Transverse colon (tissue), 4 donors: Measurements from ENCODE around the gene EPHA5. TPM values are rescaled to one million over a fixed set of nuclear protein-coding genes. Genes with fewer than 3 reads are reported as not detected.

ENCODE experiments used
- DNase-seq: peaks from one replicate; pipeline ENCODE4 v3.0.0-alpha.2; 2019
- H3K27ac ChIP-seq, 4 donors: fragments of 200-600 bp; sonication (generic); 2 replicates each; pipeline ENCODE4 v1.5.1; 2016 to 2018; ENCODE audit warnings: inconsistent platforms in 4 of 4
- H3K27me3 ChIP-seq: fragments of 200-600 bp; sonication (generic); 2 replicates; pipeline ENCODE4 v1.5.1; 2017; ENCODE audit warnings: inconsistent platforms
- H3K36me3 ChIP-seq, 4 donors: fragments of 200-600 bp; sonication (generic); 2 replicates each; pipeline ENCODE4 v1.5.1; 2017 to 2019; ENCODE audit warnings: inconsistent platforms in 4 of 4
- H3K4me1 ChIP-seq, 4 donors: fragments of 200-600 bp; sonication (generic); 2 replicates each; pipeline ENCODE4 v1.5.1; 2017 to 2020; ENCODE audit warnings: inconsistent platforms in 4 of 4
- H3K4me3 ChIP-seq, 4 donors: fragments of 200-600 bp; sonication (generic); 1 replicate in 1 of 4; 2 replicates in 3 of 4; pipeline versions ENCODE4 v1.5.1 to v1.6.1; 2017 to 2019; ENCODE audit warnings: inconsistent platforms in 4 of 4
- H3K9me3 ChIP-seq, 2 donors: fragments of 200-600 bp; sonication (generic); 2 replicates each; pipeline ENCODE4 v1.5.1; 2017 to 2019; ENCODE audit warnings: inconsistent platforms in 2 of 2
- CTCF ChIP-seq, 5 experiments: fragments of 200-600 bp in 3 of 5; fragments of 450-650 bp in 2 of 5; sonication (generic) in 3 of 5; IDR thresholded peaks; 1 replicate in 2 of 5; 2 replicates in 3 of 5; pipeline ENCODE4 v1.5.1; 2016 to 2017; ENCODE audit warnings: antibody characterized with exemption in 5 of 5, inconsistent platforms in 3 of 5, mild to moderate bottlenecking in 2 of 5, moderate library complexity in 1 of 5
- EP300 ChIP-seq: sonication (generic); formaldehyde crosslinking; IDR thresholded peaks from one replicate; pipeline ENCODE4 v1.6.1; 2017; ENCODE audit warnings: antibody characterized with exemption, low read depth
- POLR2A ChIP-seq: fragments of 450-650 bp; IDR thresholded peaks from one replicate; pipeline ENCODE4 v1.6.1; 2016; ENCODE audit warnings: antibody characterized with exemption, mild to moderate bottlenecking, moderate library complexity
- POLR2AphosphoS5 ChIP-seq, 3 donors: sonication (generic); formaldehyde crosslinking; IDR thresholded peaks; one replicate each; pipeline ENCODE4 v1.6.1; 2016; ENCODE audit warnings: antibody characterized with exemption in 3 of 3
- WGBS, 2 donors: methylation state at CpG; one replicate each; pipeline ENCODE4 v1.1.5; 2018; ENCODE audit warnings: low coverage in 1 of 2; 5-methylcytosine and 5-hydroxymethylcytosine counted together
- in situ Hi-C, 4 donors: fragments of 200-750 bp; cut with MboI; loops; one replicate each; pipeline versions ENCODE4 v1.15.0 to v1.15.1; 2017; ENCODE audit warnings: low sequenced_read_pairs in 3 of 4, low pct_ligation_motif_present in 1 of 4, low pct_unique_long_range_greater_than_20kb in 1 of 4
- intact Hi-C: fragments of 100-400 bp; cut with DNase I; formaldehyde crosslinking; loops from one replicate; pipeline ENCODE4 v1.15.1; 2023; ENCODE audit warnings: low total_unique reads
- total RNA-seq, 4 donors: library from RNA; depleted of rRNA; stranded (reverse); fragments of >200 nt; gene quantifications; one replicate each; pipeline ENCODE4 v1.1.0, GENCODE V29; 2016

Gene EPHA5
- total RNA-seq, 4 donors from 2014 or later = 0.14 to 0.60 (median 0.32) TPM; not detected in 1

DNA sequence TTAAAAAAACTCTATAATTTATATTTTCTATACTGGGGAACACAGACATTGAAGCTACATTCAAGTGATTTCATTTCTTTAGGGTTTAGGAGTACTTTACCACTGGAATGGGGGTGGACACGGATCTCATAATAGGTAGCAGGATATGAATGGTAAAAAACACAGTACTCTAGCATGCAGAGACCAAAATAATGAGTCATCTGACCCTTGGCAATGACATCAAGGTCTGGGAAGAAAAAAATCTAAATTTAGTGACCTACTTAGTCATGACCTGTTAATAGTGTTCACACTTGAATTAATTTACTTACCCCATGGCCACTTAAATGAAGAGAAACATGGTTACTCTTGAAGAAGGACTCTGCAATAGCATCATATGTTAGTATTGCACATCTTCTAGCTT, 187.9 kb downstream of the EPHA5 start:
- no peaks in the 10 kb centered on the region for H3K36me3 ChIP-seq
- no peak overlapping the region for H3K27ac ChIP-seq
- in situ Hi-C loops (no loop called here), intact Hi-C loops (no loop called here)
- TF ChIP-seq EP300 (no peak), POLR2A (no peak), CTCF (IDR thresholded peaks at IDR 0.05) (no peak), POLR2AphosphoS5 (IDR thresholded peaks at IDR 0.05) (no peak)
- no peaks in the 10 kb centered on the region for H3K4me1 ChIP-seq
- no peaks in the 10 kb centered on the region for H3K9me3 ChIP-seq
- no peak for DNase-seq
- WGBS, 2 donors = 66 to 89% methylated on average over 1 of the region's 1 CpG
- H3K27me3 ChIP-seq = no peaks in the 10 kb centered on the region
- H3K4me3 ChIP-seq = no peak overlapping the region

DNA sequence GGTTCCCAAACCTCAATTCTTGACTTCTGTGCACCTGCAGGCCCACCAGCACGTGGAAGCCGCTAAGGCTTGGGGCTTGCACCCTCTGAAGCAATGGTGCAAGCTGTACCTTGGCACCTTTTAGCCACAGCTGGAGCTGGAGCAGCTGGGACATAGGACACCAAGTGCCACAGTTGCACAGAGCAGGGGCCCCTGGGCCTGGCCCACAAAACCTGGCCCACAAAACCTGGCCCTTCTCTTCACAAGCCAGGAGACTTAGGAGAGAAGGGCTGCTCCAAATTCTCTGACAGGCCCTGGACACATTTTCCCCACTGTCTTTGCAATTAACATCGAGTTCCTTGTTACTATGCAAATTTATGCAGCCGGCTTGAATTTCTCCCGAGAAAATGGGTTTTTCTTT, 197.8 kb downstream of the EPHA5 start:
- TF ChIP-seq POLR2A = no peak
- TF ChIP-seq POLR2AphosphoS5 (IDR thresholded peaks at IDR 0.05) = no peak
- TF ChIP-seq EP300 = no peak
- TF ChIP-seq CTCF (IDR thresholded peaks at IDR 0.05) = no peak

GRCh38 chr4:65467068-65467680, 203.1 kb downstream of the EPHA5 start:
- no peak for DNase-seq
- H3K27me3 ChIP-seq = no peaks in the 10 kb centered on the region
- no peaks in the 10 kb centered on the region for H3K9me3 ChIP-seq
- in situ Hi-C loops (no loop called here), intact Hi-C loops (no loop called here)
- 17 to 67% methylated on average over 1 of the region's 1 CpG for WGBS, 2 donors
- H3K36me3 ChIP-seq = no peaks in the 10 kb centered on the region
- no peak overlapping the region for H3K27ac ChIP-seq
- H3K4me1 ChIP-seq = no peaks in the 10 kb centered on the region
- H3K4me3 ChIP-seq = no peak overlapping the region
- no peak for TF ChIP-seq CTCF (IDR thresholded peaks at IDR 0.05)
- no peak for TF ChIP-seq POLR2A
- no peak for TF ChIP-seq EP300
- TF ChIP-seq POLR2AphosphoS5 (IDR thresholded peaks at IDR 0.05) = no peak

More for the DNA sequence above, 197.8 kb downstream of the EPHA5 start:
- H3K4me3 ChIP-seq = no peak overlapping the region
- H3K27ac ChIP-seq = no peak overlapping the region
- WGBS, 2 donors = 80 to 100% methylated on average over 1 to 5 of the region's 5 CpGs
- no peaks in the 10 kb centered on the region for H3K9me3 ChIP-seq
- no peaks in the 10 kb centered on the region for H3K36me3 ChIP-seq
- DNase-seq = no peak
- H3K27me3 ChIP-seq = no peaks in the 10 kb centered on the region
- intact Hi-C loops = no loop called here
- H3K4me1 ChIP-seq = no peaks in the 10 kb centered on the region
- in situ Hi-C loops = no loop called here

DNA sequence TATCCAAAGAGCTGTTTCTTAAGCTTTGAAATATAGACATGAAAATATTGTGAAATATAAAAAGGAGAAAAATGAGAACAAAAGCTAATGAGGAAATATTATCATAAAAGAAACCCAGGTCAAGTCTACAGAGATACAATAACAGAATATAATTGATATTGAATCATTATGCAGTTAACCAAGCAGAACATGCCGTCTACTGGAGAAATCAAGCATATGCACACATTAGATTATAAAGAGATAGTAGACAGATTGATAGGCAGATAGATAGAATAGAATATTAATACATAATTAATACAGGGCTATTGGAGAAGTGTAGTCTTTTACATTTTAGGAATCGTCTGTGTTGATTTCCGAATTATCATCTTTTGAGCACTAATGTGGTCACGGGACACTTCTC, 208.5 kb downstream of the EPHA5 start:
- H3K36me3 ChIP-seq = no peaks in the 10 kb centered on the region
- no peak for DNase-seq
- TF ChIP-seq EP300 = no peak
- TF ChIP-seq CTCF (IDR thresholded peaks at IDR 0.05) = no peak
- TF ChIP-seq POLR2AphosphoS5 (IDR thresholded peaks at IDR 0.05) = no peak
- no peak for TF ChIP-seq POLR2A
- 83 to 87% methylated on average over 4 of the region's 4 CpGs for WGBS, 2 donors
- in situ Hi-C loops = no loop called here
- H3K4me1 ChIP-seq = no peaks in the 10 kb centered on the region
- intact Hi-C loops = no loop called here
- no peak overlapping the region for H3K4me3 ChIP-seq
- H3K27ac ChIP-seq = no peak overlapping the region
- no peaks in the 10 kb centered on the region for H3K9me3 ChIP-seq
- no peaks in the 10 kb centered on the region for H3K27me3 ChIP-seq
